Liver (tissue), 9 donors: ENCODE results near the gene TBX2. TPM values are rescaled to one million over a fixed set of nuclear protein-coding genes. Genes with fewer than 3 reads are reported as not detected.

Source experiments
- DNase-seq: peaks from one replicate; pipeline ENCODE4 v3.0.0-alpha.2; 2017; ENCODE audit warnings: low spot score
- H3K27ac ChIP-seq, 2 donors: one replicate each; pipeline ENCODE4 v1.7.0; 2013; ENCODE audit warnings: inconsistent platforms in 2 of 2, low read length in 2 of 2, control low read depth in 1 of 2, low read depth in 1 of 2, mild to moderate bottlenecking in 1 of 2
- H3K27me3 ChIP-seq, 4 donors: one replicate each; pipeline versions ENCODE4 v1.6.1 to v1.7.0; 2013; ENCODE audit warnings: low read length in 3 of 4, inconsistent platforms in 1 of 4, mild to moderate bottlenecking in 1 of 4, moderate library complexity in 1 of 4; ENCODE audit not compliant: control insufficient read depth in 4 of 4, insufficient read depth in 4 of 4
- H3K36me3 ChIP-seq, 4 donors: one replicate each; pipeline versions ENCODE4 v1.6.1 to v1.7.0; 2013; ENCODE audit warnings: low read length in 3 of 4, mild to moderate bottlenecking in 3 of 4, low read depth in 1 of 4, moderate library complexity in 1 of 4; ENCODE audit not compliant: control insufficient read depth in 4 of 4, insufficient read depth in 3 of 4
- H3K4me1 ChIP-seq, 4 donors: one replicate each; pipeline versions ENCODE4 v1.6.1 to v1.7.0; 2013; ENCODE audit warnings: low read length in 3 of 4, mild to moderate bottlenecking in 3 of 4, moderate library complexity in 1 of 4; ENCODE audit not compliant: control insufficient read depth in 4 of 4, insufficient read depth in 4 of 4
- H3K4me3 ChIP-seq, 3 donors: one replicate each; pipeline versions ENCODE4 v1.6.1 to v1.7.0; 2013; ENCODE audit warnings: low read length in 3 of 3, control low read depth in 1 of 3, low read depth in 1 of 3, mild to moderate bottlenecking in 1 of 3
- H3K9ac ChIP-seq, 2 donors: one replicate each; pipeline ENCODE4 v1.7.0; 2013; ENCODE audit warnings: low read length in 2 of 2, mild to moderate bottlenecking in 2 of 2, moderate library complexity in 2 of 2, control low read depth in 1 of 2, low read depth in 1 of 2
- H3K9me3 ChIP-seq, 4 donors: one replicate each; pipeline versions ENCODE4 v1.6.1 to v1.7.0; 2013; ENCODE audit warnings: low read length in 3 of 4; ENCODE audit not compliant: control insufficient read depth in 4 of 4
- FOXA2 ChIP-seq: IDR thresholded peaks from 2 replicates; pipeline ENCODE4 v1.6.1; 2016; ENCODE audit warnings: antibody characterized with exemption
- GABPA ChIP-seq, 2 donors: IDR thresholded peaks in 1 of 2; conservative IDR thresholded peaks in 1 of 2; 2 replicates each; pipeline ENCODE4 v1.6.1; 2016; ENCODE audit warnings: antibody characterized with exemption in 2 of 2, mild to moderate bottlenecking in 1 of 2, moderate library complexity in 1 of 2
- HNF4G ChIP-seq: IDR thresholded peaks from 2 replicates; pipeline ENCODE4 v1.6.1; 2016; ENCODE audit warnings: antibody characterized with exemption
- JUND ChIP-seq, 2 donors: IDR thresholded peaks; 2 replicates each; pipeline ENCODE4 v1.6.1; 2016; ENCODE audit warnings: antibody characterized with exemption in 2 of 2
- RAD21 ChIP-seq, 2 donors: IDR thresholded peaks; 2 replicates each; pipeline ENCODE4 v1.6.1; 2016; ENCODE audit warnings: antibody characterized with exemption in 2 of 2, mild to moderate bottlenecking in 2 of 2
- RXRA ChIP-seq, 2 donors: IDR thresholded peaks; 2 replicates each; pipeline ENCODE4 v1.6.1; 2017 to 2018; ENCODE audit warnings: antibody characterized with exemption in 2 of 2, mild to moderate bottlenecking in 1 of 2
- SP1 ChIP-seq: IDR thresholded peaks from 2 replicates; pipeline ENCODE4 v1.6.1; 2018; ENCODE audit warnings: antibody characterized with exemption, mild to moderate bottlenecking
- TAF1 ChIP-seq: conservative IDR thresholded peaks from 2 replicates; pipeline ENCODE4 v1.6.1; 2016; ENCODE audit warnings: antibody characterized with exemption, mild to moderate bottlenecking
- WGBS: extraction: QIAGEN DNeasy Blood & Tissue Kit; methylation state at CpG from one replicate; pipeline ENCODE4 v1.1.7; 2013; 5-methylcytosine and 5-hydroxymethylcytosine counted together
- polyA plus RNA-seq, 2 donors: library from polyadenylated mRNA; stranded (reverse) in 1 of 2; unstranded in 1 of 2; fragments of 200-250 nt in 1 of 2; fragments of >200 nt in 1 of 2; fragmentation: Nextera tagmentation in 1 of 2; extraction: Ambion mirVana in 1 of 2; gene quantifications; one replicate each; pipeline versions ENCODE4 v1.2.1 to v1.2.3, GENCODE V29; 2013 to 2015
- total RNA-seq, 2 donors: library from RNA; depleted of rRNA; stranded (reverse); fragments of >200 nt; gene quantifications; one replicate each; pipeline ENCODE4 v1.2.3, GENCODE V29; 2014
- TF ChIP-seq, protein P1 (sequence below): IDR thresholded peaks from 2 replicates; pipeline ENCODE4 v1.6.1; 2016; ENCODE audit warnings: antibody characterized with exemption
- TF ChIP-seq, protein P2 (sequence below): IDR thresholded peaks from 2 replicates; pipeline ENCODE4 v1.6.1; 2016; ENCODE audit warnings: antibody characterized with exemption, mild to moderate bottlenecking
- TF ChIP-seq, protein P3 (sequence below): fragments of 150-350 bp; IDR thresholded peaks from 2 replicates; pipeline ENCODE4 v1.5.1; 2017; ENCODE audit warnings: improper control_type of control experiment, low read depth, low read length; ENCODE audit not compliant: missing input control
- donor health status: healthy.
- donor health status: healthy.
- donor health status: healthy.
- donor health status: healthy.
- donor health status: healthy.

TBX2 gene
- total and polyA plus RNA-seq, 4 donors = 0.85 to 3.1 (median 2.5) TPM

DNA sequence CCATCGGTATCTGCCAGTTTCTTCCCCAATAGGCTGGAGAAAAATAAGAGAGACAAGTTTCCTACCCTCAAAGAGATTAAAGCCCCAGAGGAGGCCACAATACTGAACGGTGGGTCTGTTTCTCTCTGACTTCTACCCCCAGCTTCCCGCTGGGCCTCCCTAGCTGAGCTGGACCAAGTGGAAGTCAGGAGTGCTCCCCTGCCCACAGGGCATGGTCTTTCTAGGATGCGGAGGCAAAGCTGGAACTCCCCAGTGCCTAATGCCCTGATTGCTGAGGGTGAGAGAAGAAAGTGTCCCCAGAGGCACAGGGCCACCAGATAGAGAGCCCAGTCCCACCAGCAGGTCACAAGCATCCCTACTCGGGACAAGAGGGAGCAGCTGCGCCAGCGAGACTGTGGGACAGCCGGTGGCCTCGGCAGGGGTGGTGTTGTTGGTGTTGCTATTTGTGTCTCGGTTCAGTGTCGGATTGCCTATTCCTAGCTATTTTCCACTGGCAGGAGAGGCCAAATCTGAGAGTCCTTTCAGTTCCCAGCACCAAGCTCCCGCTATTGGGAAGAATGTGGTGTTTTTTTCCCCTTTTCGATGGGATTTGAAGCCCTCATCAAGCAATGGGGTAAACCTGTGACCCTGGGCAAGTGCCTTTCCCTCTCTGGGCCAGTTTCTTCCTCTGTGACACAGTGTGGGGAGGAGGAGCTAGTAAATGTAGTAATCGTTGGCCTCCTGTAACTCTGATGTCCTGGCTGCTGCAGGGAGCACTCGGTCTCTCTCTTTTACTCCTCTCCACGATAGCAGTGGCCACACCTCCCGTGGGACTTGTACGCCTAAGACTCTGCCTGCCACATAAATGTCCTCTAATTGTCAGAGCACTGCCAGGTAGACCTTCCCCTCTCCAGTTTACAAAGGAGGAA lies 22.5 kb upstream of the TBX2 start:
- H3K4me1 ChIP-seq = no peaks in the 10 kb centered on the region
- TF ChIP-seq SP1 = no peak
- no peak for TF ChIP-seq JUND (IDR thresholded peaks at IDR 0.05)
- H3K9ac ChIP-seq = no peak overlapping the region
- no peaks in the 10 kb centered on the region for H3K36me3 ChIP-seq
- no peaks in the 10 kb centered on the region for H3K27me3 ChIP-seq
- no peak overlapping the region for H3K27ac ChIP-seq
- WGBS = 91% methylated on average over 18 of the region's 18 CpGs
- H3K9me3 ChIP-seq = no peaks in the 10 kb centered on the region
- no peak overlapping the region for H3K4me3 ChIP-seq
- no peak for DNase-seq

DNA sequence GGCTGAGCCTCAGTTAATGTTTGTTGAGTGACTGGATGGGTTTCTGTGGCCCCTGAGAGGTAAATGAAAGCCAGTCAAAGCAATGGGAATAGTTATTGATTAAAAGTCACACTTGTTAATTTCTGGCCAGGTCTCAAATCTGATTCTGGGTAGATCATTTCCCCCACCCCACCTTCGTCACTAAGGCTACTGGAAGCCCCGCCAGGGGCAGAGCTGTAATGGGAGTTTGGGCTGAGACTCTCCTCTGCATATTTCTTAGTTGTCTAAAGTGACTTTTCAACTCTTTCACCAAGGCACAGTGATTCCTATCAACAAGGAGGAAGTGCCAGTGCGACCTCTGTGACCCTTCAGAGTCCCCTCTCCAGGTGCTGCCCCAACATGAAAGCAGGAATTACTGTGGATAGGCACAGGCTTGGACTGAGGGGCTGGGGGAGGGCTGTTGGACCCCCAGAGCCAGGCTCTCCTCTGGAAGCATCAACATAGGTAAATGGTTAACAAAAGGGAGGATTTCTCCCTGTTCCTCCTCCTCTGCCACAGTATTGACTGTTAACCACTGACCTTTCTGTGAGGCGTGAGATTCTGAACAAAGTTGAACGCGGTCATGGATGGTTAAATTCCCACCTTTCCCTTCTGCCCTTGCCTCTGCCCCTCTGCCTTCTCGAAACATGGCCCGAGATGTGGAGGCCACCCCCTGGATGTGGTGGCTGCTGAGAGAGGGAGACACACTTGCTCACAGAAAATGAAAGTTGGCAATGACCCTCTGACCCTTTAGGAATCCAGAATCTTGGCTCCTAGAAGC lies 20.8 kb upstream of the TBX2 start:
- no peaks in the 10 kb centered on the region for H3K4me1 ChIP-seq

More for the DNA sequence above, 20.8 kb upstream of the TBX2 start:
- no peak overlapping the region for H3K4me3 ChIP-seq
- no peaks in the 10 kb centered on the region for H3K27me3 ChIP-seq
- H3K9me3 ChIP-seq = no peaks in the 10 kb centered on the region
- WGBS = 83% methylated on average over 8 of the region's 8 CpGs
- no peak for TF ChIP-seq RXRA (IDR thresholded peaks at IDR 0.05)
- TF ChIP-seq JUND (IDR thresholded peaks at IDR 0.05) = no peak
- TF ChIP-seq, protein P1, sequence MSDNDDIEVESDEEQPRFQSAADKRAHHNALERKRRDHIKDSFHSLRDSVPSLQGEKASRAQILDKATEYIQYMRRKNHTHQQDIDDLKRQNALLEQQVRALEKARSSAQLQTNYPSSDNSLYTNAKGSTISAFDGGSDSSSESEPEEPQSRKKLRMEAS = no peak
- no peak for TF ChIP-seq HNF4G
- TF ChIP-seq GABPA (IDR thresholded peaks at IDR 0.05 in 1 of 2, conservative IDR thresholded peaks at IDR 0.05 in 1 of 2) = no peak
- TF ChIP-seq, protein P2, sequence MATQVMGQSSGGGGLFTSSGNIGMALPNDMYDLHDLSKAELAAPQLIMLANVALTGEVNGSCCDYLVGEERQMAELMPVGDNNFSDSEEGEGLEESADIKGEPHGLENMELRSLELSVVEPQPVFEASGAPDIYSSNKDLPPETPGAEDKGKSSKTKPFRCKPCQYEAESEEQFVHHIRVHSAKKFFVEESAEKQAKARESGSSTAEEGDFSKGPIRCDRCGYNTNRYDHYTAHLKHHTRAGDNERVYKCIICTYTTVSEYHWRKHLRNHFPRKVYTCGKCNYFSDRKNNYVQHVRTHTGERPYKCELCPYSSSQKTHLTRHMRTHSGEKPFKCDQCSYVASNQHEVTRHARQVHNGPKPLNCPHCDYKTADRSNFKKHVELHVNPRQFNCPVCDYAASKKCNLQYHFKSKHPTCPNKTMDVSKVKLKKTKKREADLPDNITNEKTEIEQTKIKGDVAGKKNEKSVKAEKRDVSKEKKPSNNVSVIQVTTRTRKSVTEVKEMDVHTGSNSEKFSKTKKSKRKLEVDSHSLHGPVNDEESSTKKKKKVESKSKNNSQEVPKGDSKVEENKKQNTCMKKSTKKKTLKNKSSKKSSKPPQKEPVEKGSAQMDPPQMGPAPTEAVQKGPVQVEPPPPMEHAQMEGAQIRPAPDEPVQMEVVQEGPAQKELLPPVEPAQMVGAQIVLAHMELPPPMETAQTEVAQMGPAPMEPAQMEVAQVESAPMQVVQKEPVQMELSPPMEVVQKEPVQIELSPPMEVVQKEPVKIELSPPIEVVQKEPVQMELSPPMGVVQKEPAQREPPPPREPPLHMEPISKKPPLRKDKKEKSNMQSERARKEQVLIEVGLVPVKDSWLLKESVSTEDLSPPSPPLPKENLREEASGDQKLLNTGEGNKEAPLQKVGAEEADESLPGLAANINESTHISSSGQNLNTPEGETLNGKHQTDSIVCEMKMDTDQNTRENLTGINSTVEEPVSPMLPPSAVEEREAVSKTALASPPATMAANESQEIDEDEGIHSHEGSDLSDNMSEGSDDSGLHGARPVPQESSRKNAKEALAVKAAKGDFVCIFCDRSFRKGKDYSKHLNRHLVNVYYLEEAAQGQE = no peak
- TF ChIP-seq TAF1 = no peak
- TF ChIP-seq FOXA2 = no peak
- no peak for TF ChIP-seq RAD21 (IDR thresholded peaks at IDR 0.05)
- TF ChIP-seq, protein P3, sequence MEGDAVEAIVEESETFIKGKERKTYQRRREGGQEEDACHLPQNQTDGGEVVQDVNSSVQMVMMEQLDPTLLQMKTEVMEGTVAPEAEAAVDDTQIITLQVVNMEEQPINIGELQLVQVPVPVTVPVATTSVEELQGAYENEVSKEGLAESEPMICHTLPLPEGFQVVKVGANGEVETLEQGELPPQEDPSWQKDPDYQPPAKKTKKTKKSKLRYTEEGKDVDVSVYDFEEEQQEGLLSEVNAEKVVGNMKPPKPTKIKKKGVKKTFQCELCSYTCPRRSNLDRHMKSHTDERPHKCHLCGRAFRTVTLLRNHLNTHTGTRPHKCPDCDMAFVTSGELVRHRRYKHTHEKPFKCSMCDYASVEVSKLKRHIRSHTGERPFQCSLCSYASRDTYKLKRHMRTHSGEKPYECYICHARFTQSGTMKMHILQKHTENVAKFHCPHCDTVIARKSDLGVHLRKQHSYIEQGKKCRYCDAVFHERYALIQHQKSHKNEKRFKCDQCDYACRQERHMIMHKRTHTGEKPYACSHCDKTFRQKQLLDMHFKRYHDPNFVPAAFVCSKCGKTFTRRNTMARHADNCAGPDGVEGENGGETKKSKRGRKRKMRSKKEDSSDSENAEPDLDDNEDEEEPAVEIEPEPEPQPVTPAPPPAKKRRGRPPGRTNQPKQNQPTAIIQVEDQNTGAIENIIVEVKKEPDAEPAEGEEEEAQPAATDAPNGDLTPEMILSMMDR = no peak
- H3K9ac ChIP-seq = no peak overlapping the region
- DNase-seq = no peak
- H3K27ac ChIP-seq = no peak overlapping the region
- no peaks in the 10 kb centered on the region for H3K36me3 ChIP-seq
